Stimulated activated CD8-positive, alpha-beta memory T cell treated with anti-CD3 and anti-CD28 coated beads, Interleukin-4, amount 100 ng/mL, for 24 hours (primary cell): ENCODE measurements around the gene ANAPC2.
"Not testable (repeated sequence)": the region's sequence is repeated elsewhere in the genome, so short reads cannot be mapped to it uniquely, and the experiment has no call there.

ENCODE experiments used
- DNase-seq: peaks from one replicate; pipeline ENCODE4 v3.0.0-alpha.2; 2020; ENCODE audit warnings: low read depth

The ANAPC2 gene

DNA sequence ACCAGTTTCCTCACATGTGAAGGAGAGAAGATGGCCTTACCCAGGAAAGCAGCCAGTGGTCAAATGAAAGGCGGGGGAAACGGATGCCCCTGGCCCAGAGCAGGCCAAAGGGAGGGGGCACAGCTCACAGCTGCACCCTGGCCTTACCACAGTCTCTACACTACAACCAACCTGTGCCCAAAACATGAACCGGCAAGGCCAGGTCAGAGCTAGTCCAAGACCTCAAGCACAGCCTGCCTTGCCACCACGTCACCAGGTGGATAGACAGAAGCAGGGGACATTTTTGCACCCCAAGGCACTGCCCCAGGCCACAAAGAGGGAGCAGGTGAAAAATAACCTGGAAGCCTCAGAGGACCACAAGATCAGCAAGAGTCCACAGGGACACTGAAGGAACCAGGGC, 44.9 kb downstream of the ANAPC2 start:
- DNase-seq = no peak

DNA sequence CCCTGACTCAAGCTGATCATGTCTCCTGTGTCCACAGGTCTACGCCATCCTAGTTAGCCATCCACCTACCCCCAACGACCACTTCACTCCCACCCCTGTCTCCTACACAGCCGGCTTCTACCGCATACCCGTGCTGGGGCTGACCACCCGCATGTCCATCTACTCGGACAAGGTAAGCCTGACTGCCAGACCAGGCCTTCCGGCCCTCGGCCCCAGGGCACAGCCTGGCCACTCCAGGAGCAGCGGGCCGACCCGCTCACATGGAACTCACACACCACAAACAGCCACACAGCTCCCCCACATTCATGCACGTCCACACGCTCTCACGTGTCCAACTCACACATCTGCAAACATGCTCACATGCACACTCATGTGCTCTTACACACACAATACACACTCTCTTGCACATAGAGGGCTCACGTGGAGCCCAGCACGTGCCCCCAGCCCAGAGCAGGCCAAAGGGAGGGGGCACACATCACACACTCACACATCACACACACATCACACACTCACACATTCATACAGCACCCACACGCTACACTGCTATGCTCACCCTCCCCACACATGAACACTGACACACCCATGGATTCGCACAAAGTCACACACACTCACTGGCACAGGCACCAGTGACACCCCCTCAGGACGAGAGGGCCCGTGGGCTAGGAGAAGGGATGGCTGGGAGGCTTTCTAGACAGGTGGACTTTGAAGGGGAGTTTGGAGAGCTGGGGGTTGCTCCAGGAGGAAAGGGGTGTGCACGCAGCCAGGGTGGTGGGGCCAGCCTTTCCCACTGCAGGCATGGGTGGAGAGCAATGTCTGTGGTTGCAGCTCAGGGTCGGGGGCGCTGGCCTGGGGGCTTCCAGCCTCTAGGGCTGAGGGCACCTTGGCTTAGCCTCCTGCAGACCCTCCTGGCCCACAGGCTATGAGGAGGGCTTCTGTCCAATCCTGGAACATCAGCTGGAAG, 46.1 kb downstream of the ANAPC2 start:
- DNase-seq = no peak

DNA sequence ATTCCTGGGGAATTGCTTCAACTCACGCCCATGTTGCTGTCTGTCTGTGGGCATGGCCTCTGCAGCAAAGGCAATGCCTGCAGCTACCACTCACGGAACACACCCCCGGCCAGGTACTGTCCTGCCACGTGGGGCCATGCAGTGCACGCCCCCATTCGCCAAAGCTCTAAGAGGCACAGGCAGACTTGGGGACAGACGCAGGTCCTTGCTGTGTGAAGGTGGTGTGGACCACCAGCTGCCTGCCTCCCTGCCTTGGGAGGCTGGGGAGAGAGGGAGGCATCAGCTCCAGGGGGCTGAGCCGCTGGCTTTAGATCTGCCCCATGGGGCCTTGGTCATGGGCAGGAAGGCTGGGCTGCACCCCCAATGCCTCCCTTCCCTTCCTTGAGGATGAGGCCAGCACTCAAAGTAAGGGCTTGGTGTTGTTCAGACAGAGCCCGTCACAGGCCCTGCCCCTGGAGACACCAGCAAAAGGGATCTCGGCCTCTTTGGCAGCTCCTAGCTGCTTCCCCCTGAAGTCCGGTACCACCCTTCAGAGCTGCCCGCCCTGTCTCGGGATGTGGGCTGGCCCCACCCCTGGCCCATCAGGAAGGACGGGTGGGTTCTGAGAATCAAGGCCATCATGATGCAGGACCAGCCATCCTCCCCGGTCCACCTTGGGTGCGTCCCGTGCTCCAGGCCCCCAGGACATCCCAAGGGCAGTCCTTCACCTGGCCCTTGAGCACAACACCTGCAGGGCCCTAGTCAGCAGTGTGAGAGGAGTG, 47.1 kb downstream of the ANAPC2 start:
- no peak for DNase-seq

DNA sequence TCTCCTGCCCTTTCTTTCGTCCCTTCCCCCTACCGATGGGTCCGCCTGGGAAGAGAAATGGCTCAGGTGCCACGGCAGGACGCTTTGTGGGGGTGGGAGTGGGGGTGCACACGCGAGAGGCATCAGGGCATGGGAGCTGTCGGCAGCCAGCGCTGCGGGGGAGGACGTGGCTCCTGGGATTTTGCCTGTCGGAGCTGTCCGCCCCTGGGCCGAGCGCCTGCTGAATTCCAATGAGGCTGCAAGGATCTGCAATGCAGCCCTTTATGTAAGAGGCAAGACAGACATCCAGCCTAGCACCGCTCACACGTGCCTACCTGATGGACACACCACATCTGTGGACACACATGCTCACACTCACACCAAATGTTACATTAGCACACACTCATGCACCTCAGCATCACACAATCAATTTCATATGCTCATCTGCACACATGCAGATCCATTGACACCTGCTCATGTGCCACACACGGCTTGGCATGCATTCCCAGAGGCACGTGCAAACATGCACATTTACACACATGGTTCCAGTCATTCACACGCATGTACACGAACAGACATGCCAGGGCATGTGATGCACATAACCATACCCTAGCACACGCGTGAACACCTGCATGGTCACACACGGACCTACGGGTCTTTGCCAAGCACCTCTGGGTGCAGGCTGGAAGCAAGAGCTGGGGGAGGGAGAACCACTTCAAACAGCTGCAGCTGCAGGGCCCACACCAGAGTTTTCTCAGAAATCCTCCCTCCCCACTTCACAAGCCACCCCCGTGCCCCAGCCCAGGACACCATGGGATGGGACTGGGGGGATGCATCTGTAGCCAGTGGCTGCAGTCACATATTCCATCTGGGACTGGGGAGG, 48.0 kb downstream of the ANAPC2 start:
- no peak for DNase-seq

DNA sequence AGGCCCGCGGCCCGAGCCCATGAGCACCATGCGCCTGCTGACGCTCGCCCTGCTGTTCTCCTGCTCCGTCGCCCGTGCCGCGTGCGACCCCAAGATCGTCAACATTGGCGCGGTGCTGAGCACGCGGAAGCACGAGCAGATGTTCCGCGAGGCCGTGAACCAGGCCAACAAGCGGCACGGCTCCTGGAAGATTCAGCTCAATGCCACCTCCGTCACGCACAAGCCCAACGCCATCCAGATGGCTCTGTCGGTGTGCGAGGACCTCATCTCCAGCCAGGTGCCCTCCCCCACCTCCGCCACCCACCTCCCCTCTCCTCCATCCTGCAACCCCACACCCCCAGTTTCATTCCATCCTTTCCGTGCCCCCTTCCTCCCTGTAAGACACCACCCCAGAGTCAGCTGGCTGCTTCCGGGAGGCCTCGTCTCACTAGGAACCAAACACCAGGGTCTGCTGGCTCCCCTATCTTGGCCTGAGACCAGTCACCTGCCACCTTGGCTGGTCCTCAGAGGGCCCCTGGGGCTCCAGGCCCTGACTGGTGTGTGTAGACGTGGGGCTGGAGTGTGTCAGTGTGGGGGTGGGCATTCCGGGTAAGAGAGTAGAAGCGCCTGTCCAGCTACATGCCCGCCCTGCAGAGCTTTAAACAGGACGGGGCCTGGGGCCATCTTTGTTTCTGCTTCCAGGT, 48.8 kb downstream of the ANAPC2 start:
- no peak for DNase-seq

DNA sequence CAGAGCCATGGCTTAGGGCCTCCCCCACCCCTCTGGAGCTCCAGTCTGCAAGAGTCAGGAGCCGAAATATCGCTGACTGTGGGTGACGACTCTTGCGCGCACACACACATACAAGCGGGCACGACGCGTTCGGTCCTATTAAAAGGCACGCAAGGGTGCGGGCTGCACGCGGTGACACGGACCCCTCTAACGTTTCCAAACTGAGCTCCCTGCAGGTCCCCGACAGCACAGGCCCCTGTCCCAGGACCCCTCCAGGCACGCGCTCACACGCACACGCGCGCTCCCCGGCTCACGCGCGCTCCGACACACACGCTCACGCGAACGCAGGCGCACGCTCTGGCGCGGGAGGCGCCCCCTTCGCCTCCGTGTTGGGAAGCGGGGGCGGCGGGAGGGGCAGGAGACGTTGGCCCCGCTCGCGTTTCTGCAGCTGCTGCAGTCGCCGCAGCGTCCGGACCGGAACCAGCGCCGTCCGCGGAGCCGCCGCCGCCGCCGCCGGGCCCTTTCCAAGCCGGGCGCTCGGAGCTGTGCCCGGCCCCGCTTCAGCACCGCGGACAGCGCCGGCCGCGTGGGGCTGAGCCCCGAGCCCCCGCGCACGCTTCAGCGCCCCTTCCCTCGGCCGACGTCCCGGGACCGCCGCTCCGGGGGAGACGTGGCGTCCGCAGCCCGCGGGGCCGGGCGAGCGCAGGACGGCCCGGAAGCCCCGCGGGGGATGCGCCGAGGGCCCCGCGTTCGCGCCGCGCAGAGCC, 49.5 kb downstream of the ANAPC2 start, which contains the start of gene GRIN1:
Gene GRIN1, plus strand, starts transcription at position 433 of the 746 bp plus-strand sequence. CDS start 333 bp downstream, outside the sequence.
- no peak for DNase-seq

DNA sequence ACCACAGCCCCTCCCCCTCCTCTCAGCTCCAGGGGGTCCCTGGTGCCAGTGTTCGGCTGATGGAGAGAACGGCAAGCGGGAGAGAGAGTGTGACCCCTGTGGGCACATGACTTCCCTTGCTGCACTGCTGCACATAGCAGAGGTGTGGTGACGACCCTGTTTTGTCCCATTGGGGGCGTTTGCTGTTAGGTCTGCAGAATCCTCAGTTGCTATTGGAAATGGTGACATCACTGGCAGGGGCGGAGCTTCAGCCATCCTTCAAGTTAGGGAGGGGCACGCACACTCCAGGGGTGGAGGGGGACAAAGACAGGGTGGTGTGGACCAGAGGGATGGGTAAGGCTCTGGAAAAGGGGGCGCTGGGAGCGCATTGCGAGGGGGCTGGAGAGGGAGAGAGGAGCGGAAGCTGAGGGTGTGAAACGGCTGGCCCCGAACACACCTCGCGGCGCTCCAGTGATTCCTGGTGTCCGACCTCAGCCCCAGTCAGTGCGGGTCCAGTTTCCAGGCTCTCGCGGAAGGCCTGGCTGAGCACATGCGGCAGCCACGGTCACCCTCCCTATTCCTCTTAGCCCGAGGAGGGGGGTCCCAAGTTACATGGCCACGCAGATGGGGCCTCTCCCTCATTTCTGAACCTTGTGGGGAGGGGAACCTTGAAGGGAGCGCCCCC, 50.2 kb downstream of the ANAPC2 start:
- no peak for DNase-seq

DNA sequence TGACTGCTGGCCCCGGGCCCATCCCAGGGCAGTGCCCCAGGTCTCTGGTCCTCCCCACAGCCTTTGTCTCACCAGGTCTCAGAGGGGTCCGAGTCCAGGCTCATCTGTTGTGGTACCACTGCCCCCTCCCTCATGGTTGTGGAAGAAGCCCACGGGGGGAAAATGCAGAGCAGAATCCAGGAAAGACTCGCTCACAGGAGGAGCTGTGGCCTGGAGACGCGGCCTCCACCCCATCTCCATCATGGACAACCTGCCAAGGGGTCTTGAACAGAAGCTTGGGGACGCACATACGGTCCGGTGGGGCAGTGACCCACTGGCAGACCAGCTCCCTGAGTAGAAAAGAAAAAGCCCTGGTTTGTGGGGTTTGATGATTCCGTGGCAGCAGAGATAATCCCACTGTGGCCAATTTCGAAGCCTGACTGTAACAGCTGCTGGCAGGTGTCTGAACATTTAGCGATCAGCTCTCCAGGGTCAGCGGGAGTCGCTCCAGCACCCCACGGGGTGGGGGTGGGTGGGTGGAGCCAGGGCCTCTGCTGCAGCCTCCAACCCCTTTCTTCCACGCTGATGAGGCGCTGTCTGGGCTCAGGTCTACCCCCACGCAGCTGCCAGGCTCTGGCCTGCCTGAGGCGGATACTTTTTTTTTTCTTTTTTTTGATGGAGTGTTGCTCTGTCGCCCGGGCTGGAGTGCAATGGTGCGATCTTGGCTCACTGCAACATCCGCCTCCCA, 51.3 kb downstream of the ANAPC2 start:
- DNase-seq = no peak

DNA sequence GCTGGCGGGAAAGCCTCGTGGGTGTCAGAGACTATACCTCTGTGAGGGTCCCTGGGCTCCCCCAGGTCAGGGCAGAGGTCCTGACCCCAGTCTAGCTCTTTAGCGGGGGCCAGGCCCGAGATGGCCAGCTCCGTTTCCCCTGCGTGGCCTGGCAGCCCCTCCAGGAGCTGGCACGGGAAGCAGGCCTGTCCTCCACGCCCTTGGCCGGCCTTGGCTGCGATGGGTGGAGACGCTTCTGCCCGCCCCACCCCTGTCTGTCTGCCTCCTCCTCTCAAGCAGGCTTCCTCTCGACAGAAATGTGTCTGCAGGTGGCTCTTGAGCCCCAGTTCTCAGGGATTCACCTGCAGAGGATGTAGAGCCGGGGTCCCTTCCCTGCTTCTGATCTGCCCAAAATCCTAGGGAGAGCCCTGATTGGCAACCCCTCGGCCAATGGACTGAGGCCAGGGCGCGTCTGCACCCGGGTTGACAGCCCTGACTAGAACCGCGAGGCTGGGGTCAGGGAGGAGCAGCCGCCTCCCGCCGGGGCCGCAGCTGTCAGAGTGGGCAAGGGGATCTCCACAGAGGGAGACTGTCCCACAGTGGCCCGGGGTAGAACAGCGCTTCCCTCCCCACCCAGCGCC, 52.0 kb downstream of the ANAPC2 start:
- DNase-seq = no peak

DNA sequence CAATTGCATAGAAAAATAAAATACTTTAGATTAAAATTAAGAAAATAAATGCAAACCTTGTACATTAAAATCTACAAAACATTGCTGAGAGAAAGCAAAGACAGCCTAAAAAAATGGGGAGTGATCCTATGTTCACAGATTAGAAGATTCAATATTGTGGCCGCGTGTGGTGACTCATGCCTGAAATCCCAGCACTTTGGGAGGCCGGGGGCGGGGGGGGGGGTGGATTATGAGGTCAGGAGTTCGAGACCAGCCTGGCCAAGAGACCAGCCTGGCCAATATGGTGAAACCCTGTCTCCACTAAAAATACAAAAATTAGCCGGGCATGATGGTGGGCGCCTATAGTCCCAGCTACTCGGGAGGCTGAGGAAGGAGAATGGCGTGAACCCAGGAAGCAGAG, 53.2 kb downstream of the ANAPC2 start:
- not testable (repeated sequence) for DNase-seq

DNA sequence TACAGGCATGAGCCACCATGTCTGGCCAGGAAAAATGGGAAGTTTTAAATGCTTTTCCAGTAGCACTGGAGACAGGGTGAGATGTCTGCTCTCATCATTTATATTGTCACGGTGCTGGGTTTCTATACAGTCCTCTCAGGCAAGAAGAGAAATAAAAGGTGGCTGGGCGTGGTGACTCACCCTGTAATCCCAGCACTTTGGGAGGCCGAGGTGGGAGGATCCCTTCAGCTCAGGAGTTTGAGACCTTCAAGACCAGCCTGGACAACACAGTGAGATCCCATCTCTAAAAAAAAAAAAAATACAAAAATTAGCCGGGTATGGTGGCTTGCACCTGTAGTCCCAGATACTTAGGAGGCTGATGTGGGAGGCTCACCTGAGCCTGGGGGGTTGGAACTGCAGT, 54.2 kb downstream of the ANAPC2 start:
- no peak for DNase-seq

DNA sequence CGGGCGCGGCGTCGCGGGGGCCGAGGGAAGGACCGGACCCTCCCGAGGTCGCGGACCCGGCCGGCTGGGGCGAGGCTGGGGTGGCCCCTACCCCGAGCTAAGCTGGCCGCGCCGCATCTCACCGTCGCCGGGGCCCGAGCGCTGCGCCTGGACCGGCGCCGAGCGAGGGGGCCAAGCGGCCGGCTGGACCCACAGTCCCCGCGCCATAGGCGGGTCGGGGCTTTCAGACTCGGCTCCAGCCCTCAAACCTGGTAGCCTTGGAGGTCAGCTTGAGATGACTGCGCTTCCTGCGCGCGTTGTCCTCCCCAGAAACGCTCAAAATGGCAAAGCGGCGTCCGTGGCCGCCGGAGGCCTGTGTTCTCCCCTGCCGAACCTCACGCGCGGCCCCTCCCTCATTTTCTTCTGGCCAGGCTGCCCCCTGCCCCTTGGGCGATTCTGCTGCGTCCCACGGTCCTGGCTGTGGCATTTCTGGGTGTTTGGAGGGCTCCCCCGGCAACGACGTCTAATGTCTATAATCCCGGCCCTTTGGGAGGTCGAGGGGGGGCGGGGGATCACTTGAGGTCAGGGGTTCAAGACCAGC, 58.1 kb downstream of the ANAPC2 start:
- DNase-seq = no peak

DNA sequence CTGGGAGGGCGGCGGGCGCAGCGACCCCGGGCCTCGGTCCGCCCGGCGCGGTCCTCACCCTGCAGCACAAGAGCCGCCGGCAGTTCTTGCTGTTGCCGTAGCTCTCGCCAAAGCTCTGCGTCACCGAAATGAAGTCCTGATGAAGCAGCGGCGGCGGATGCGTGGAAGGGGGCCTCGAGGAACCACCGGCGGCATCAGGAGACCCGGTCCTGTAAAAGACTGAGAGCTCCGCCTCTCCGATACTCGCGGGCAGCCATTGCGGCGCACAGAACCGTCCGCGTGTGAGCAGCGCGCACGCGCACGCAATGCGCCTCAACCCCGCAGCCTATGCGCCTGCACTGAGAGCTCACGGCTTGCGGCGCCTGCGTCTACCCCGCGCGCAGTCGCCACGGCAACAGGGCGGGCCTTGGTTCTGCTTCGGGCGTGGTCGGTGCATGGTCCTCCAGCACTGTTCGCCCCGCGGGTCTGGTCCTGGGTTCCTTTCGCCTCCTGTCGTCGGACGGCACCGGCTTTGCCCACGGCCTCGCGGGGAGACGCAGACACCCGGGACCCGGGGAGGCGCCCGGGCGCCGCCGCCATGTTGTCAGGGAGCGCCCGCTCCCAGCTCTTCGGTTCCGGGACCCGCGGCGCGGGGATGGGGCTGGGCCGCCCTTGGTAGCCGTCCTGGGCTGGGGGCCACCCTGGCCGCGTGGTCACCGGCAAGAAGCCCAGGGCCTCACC, 58.7 kb downstream of the ANAPC2 start:
- peak; percentile 84 for DNase-seq

DNA sequence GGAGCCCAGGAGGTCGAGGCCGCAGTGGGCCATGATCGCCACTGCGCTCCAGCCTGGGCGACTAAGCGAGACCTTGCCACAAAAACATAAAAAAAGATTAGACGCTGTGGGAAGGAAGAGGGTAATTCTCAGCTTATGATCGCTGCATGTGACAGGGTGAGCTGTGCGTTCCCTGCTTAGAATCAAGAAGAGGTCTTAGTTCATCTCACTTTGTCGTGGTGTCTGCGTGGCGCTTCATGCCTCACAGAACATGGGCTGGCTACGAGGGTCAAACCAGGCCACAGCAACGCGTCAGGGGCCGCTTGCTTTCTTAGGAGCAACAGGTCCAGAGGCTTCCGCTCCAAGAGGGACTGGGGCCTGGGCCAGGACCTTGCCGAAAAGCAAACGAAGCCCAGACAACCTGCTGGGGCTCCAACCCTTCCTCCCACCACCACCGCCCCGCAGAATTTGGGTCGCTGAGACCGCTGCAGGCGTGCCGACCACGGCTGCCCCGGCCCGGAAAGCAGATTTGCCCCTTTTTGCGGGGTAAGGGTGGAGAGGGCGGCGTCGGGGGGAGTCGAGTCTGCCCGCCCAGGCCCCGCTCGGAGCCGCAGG, 59.4 kb downstream of the ANAPC2 start:
- no peak for DNase-seq

DNA sequence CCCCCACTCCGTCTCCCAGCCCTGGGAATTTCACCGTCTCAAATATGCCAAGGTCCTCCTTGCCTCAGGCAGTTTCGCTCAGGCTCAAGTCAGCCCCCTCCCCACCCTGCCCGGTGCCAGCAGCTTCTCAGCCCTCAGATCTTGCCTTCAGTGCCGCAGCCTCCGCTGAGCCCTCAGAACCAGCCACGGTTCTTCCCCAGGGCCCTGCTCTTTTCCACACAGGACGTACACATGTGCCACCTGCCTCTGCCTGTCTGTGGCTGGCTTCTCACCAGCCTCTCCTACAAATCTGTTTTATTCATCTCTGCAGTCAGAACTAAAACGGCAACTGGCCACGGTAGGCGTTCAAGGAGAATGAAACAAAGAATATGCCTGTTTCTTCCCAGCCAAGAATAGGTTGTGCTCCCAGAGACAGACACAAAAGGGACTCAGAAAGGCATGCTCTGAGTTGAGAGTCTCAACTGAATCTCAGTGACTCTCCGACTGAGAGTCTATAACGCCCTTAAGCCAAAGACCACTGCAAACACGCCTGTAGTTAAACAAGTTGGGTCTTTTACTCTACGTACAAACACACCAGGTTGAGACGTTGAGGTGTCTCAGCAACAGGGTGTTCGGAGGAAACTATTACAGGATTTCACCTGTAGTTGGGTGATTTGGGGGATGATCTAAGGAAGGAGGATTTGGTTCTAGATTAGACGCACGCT, 60.0 kb downstream of the ANAPC2 start:
- no peak for DNase-seq

DNA sequence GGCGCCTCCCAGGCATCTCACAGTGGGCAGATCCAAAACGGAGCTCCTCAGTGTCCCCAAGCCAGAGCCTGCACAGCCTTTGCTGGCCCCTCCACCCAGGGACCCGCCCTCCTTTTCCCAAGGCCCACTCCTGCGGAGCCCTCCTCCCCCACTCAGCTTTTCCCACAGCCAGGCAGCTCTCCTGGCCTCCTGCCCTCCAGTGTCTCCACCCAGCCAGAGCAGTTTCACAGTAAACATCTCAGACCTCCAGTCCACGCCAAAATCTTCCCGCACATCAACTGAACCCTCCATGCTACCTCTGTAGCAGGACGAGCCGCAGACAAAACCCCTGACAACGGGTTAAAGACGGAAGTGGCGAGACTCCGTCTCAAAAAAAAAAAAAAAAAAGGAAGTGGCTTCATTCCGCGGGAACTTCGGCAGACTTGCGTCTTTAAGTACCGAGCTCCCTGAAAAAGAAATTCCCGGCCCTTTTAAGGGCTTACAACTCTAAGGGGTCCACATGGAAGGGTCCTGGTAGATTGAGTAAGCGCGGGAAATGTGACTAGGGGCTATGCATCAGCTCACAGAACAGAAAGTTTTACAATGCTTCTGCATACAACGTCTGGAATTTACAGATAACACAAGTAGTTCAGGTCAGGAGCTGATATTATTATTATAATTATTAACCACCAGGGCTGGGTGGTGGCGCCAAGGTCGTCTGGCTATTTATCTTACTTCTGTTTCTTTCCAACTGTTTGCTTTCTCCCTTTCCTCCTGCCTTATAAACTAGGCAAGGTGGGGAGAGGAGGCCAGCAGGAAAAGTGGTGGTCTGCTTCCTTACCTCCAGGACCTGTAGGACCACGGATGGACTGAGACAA, 60.8 kb downstream of the ANAPC2 start:
- DNase-seq = no peak
